Iris pigment epithelial cell (primary cell): ENCODE data around the gene ABI3BP.

ENCODE experiments used
- DNase-seq: peaks from one replicate; pipeline ENCODE4 v3.0.0-alpha.2; 2011; ENCODE audit warnings: low read depth

ABI3BP gene

DNA sequence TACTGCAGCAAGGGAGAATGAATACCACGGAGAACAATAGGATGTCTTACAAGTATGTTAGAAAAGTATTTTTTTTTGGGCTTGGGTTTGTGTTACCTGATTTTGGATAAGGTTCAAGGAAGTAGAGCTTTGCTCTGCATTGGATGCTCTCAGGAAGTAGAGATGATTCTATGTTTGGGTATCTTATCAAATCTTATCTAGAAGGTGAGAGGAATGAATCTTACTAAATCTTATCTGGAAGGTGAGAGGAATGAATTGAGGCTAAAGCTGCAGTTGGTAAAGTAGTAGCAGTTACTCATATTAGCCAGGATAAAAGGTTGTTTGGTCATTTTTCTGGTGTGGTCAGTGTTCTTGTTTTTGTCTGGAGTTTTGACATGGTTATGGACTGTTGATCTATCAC, 266.5 kb downstream of the ABI3BP start:
- DNase-seq, result no peak

DNA sequence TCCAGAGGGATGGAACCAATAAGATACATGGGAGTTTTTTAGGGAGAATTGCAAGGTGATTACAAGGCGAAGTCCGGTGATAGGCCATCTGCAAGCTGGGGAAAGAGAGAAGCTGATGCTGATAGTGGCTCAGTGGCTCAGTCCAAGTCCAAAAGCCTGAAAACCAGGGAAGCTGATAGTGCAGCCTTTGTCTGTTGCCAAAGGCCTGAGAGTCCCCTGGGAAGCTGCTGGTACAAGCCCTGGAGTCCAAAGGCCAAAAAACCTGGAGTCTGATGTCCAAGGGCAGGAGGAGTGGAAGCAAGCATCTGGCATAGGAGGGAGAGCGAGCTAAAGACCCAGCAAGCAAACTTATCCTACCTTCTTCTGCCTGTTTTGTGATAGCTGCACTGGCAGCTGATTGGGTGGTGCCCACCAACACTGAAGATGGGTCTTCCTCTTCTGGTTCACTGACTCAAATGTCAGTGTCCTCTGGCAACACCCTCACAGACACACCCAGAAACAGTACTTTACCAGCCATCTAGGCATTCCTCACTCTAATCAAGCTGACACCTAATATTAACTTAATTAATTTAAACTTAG, 267.2 kb downstream of the ABI3BP start:
- no peak for DNase-seq

DNA sequence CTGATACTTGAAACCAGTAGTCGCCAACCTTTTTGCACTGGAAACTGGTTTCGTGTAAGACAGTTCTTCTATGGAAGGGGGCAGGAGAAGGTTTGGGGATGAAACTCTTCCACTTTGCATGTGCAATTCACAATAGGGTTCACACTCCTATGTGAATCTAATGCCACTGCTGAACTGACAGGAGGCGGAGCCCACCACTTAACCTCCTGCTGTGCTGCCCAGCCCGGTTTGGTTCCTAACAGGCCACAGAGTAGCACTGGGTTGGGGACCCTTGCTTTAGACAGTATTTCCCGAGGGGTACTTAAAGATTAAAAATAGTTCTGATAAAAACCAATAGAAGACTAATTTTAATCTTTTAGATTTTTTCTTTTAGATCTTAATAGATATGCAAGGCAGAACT, 272.8 kb downstream of the ABI3BP start:
- DNase-seq, result no peak

DNA sequence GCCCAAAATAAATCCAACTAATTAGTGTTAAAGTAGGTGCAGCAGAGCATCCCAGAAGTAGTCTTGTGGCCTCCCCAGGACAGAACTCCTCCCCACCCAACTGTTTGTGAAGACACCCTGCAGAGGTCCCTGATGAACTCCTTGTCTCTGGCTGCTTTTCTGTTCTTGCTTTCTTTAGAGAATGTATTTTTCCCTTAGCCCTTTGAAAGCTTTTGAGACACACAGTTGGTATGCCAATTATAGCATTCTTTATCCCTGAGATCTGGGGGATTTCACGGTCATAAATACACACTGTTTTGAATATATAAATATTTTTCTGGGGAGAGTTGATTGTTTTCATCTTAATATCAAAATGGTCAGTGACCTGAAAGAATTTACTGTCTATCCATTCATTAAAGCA, 274.1 kb downstream of the ABI3BP start:
- no peak for DNase-seq

DNA sequence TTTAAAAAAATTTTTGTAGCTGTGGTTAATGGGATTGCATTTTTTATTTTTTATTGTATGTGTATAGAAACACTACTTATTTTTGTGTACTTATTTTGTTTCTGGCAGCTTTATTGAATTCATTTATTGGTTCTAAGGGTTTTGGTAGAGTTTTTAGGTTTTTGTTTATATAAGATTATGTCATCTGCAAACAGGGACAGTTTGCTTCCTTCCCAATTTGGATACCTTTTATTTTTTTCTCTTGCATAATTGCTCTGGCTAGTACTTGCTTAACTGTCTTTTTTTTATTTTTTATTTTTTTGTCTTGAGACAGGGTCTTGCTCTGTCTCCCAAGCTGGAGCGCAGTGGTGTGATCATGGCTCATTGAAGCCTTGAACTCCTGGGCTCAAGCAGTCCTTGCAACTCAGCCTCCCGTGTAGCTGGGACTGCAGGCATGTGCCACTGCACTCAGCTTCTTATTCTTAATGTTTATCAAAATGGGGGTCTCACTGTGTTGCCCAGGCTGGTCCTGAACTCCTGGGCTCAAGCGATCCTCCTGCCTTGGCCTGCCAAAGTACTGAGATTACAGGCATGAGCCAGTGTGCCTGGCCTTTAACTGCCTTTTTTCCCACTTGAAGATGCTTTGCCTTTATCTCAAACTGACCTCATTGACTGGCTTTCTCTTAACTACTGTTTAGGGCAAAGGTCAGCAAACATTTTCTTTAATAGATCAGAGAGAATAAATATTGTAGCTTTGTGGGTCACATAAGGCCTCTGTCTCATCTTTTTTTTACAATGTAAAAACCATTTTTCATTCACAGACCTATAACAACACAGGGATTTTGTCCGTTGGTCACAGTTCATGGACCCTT, 275.4 kb downstream of the ABI3BP start:
- no peak for DNase-seq

DNA sequence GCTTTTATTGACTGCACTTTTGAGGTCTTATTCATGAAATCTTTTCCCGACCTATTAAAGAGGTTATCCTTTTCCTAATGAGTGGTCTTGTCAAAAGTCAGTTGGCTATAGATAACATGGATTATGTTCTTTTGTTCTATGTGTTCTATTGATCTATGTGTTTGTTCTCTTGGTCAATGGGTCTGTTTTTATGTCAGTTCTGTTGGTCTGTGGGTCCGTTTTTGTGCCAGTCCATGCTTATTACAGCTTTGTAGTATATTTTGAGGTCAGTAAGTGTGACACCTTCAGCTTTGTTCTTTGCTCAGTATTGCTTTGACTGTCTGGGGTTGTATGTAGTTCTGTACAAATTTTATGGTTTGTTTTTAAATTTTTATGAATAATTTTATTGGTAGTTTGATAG, 276.2 kb downstream of the ABI3BP start:
- no peak for DNase-seq

DNA sequence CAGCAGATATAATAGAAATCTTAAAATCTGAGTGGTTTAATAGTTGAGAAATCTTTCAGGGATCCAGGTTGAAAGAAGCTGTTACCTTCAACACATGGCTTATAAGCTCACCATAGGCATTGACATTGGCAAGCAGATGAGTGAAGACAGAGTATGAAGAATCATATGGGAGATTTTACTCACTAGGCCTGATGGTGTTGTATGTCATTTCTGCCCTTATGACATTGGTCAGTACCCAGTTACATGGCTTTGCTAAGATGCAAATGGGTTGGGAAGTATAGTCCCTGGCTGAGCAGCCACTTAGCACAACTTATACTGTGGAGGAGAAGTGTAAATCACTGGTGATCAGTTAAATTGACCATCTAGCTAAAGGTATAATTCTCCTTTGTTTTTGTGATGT, 278.0 kb downstream of the ABI3BP start:
- no peak for DNase-seq

DNA sequence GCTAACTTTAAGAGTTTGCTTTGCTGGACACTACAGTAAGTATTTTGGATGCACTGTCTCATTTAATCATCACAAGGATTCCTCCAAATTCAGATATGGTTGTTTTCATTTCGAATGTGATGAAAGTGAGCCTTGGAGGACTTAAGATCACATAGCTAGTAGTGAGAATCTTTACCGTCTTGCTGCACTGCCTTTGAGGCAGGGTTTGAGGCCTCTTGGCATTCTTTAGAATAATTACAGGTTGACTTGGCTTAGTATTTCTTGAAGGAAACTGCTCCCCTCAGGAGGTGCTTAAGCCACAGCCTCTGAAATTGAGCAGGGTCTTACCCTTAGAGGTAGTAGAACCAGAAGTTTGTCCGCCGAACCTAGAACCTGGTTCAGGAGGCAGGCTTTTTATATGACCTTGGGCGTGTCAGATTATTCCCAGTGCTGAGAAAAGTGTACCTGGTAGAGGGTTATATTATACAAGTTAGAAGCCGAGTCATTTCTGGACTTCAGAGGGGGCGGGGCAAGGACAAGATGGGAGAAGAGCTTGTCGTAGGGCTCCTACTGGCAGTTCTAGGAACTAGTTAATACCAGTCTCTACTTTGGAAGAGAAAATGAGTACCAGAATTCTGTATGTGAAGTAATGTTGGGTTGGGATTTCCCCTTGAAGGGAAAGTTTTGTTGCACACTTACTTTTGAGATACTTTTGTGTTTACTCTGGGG, 282.8 kb downstream of the ABI3BP start:
- peak; percentile 89 for DNase-seq

DNA sequence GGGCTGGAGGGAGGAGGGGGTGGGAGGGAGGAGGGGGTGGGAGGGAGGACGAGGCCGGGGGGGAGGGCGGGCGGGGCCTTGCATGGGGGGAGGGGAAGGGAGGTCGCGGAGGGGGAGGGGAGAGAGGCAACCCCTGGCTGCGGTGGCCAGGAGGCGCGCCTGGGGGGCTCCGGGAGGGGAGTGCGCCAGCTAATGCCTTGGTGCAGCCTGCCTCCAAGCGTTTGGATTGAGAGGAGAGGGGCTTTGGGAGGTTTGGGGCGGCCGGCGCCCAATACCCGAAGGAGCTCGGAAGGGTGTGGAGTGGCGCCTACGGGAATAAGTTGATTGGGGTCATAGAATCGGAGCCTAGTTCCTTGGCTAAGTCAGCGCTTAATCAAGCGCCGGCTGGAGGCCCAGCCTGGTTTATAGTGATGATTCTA, 283.4 kb downstream of the ABI3BP start:
- DNase-seq, result peak; percentile 34

DNA sequence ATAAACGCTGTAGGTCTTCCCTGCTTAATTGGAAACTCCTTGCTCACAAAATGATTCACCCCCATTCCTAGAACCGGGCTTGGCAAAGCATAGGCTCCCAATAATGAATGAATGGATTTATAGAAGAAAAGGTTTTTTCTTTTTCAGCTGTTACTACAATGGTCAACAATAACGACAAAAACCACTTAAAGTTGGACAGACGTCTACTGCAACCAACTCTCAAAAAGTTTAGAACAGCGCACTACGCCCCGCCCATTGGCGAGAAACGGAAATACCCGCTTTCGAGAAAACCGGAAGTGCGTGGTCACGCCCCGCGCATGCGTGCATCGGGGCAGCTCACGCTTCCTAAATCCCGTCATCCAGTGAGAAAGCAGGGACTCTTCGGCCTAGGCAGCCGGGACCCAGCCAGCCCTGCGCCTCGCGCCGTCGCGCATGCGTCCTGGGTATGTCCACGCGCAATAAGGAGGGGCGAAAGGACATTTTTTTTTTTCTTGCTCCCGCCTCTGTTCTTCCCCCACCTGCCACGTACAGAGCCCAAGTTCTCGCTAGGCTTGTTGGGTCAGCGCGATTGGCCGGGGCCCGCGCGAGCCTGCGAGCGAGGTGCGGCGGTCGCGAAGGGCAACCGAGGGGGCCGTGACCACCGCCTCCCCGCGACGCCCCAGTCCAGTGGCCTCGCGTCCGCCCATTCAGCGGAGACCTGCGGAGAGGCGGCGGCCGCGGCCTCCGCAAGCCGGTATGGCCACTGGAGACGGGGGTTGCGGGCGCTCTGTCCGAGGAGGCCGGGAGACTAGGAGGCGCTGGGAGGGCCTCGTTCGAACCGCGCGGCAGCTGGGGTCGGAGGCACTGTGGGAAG, 284.0 kb downstream of the ABI3BP start, which contains the start of gene TFG:
TFG (plus strand) TSS at position 506 of the 853 bp plus-strand sequence. CDS start 4,192 bp downstream, outside the sequence.
- DNase-seq, result peak; percentile 99

DNA sequence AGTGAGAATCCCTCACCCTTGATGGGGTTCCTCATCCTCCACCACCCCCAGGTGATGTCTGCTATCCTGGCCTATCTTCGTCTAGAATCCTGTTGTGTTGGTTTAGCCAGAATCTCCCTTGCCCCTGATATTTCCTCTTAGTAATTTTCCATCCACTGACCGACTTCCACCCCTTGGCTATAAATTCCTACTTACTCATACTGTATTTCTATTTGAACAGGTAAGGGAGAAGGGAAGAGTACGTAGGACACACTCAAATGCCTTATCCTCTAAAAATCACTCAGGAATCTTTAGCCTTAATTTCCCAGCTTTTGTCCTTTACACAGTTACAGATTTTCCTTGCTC, 284.6 kb downstream of the ABI3BP start:
- DNase-seq, result no peak

DNA sequence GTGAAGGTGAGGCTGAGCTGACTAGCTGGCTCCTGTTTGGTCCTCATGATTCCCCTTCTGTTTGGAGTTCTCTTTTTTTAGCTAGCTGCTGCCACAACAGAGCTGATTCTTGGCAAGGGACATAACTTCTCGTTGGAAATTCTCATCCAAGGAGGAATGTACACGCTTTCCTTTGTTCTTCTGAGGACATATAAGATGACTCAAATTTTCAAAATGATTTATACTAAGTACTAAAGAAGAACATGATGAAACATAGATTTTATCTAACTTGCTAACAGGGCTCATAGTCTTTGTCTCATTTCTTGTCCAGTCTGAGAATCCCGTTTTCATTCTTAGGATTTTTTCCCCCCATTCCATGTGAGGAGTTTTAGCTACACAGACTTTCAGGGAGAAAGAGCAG, 286.9 kb downstream of the ABI3BP start:
- DNase-seq, result no peak

DNA sequence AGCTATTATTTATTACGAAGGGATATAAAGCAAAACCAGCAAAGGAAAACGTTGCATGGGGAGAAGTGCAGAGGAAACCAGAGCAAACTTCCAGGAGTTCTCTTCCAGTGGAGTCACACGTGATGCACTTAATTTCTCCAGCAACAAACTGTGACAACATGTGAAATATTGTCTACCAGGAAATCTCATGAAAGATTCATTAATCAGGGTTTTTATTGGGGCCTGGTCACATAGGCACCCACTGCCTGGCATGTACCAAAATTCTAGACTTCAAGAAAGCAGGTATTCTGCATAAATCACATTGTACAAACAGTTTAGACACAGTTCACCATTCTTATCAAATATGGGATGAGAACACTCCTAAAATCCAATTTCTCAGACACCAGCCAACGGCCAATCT, 289.4 kb downstream of the ABI3BP start:
- DNase-seq, result no peak

DNA sequence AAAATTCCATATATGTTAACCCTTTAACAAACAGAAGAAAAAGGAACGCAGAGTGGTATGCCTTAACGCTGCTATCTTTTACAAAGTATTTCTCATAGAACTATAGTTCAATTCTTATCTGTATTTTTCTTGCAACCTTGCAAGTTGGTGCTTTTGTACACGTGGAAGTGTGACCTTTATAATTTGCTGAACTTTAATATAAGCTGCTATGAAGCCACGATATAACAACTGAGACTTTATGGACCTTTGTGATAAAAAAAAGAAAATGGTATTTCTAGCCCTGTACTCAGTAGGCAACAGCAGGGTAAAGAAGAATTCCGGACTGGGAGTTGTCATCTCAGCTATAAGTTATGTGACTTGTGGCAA, 290.3 kb downstream of the ABI3BP start:
- no peak for DNase-seq

DNA sequence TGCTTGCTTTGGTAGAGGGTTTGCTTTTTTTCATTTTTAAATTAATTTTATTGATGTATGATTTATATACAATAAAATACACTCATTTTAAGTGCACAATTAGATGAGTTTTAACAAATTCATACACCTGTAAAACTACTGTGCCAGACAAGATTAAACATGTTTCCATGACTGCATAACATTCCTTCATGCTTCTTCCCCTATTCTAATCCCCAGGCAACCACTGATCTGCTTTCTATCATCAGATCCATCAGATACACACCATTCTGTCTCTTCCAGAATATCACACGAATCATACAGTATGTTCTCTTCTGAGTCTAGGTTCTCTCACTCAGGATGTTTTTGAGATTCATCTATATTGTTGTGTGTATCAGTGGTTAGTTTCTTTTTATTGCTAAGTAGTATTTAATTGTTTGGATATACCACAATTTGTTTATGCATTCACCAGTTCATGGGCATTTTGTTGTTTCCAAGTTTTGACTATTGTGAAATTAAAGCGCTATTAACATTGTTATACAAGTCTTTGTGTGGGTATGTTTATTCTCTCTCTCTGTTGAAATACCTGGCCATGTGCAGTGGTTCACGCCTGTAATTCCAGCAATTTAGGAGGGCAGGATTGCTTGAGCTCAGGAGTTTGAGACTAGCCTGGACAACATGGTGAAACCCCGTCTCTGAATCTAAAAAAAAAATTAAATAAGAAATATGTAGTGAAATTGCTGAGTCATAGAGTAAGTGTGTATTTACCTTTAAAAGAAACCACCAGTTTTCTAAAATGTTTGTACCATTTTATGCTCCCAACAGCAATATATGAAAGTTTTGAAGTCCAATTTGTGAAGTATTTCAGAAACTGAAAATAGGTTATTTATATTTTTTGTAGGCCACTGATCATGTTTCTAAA, 290.9 kb downstream of the ABI3BP start:
- DNase-seq, result no peak

DNA sequence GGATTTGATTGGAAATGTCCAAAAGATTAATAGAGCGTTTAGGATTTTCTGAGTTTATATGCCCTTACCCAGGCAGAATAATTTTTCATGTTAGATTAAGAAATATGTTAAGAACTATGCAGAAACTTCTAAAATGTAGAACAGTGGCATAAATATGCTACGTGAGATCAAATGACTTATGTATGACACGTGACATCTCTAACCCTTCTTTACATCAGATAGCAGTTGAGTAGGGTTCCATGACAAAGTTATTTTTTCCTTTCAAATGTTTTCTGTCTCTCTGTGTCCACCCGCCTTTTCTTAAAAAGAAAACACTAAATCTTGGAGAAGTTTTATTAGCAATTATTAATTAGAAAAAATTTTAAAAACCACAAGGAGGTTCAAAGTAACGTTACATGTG, 292.5 kb downstream of the ABI3BP start:
- no peak for DNase-seq
